GM21619 (cell line): ENCODE data around the gene SLC35B1.
A peak's percentile ranks its signal among the peaks of the same experiment; 100 is the strongest.

Source experiments
- ATAC-seq: cut with Tn5 transposase; IDR thresholded peaks from one replicate; pipeline ENCODE4 v1.9.1; 2021; ENCODE audit not compliant: unreplicated experiment

SLC35B1 gene

GRCh38 chr17:49707608-49708514 is at the start of gene SLC35B1:
SLC35B1 (minus strand) TSS chr17:49707964; CDS start chr17:49707833, 131 bp downstream.
- ATAC-seq = peak; percentile 90

- no peak for ATAC-seq
Observed at GRCh38 chr17:49757151-49757777, 49.5 kb upstream of the SLC35B1 start.

- ATAC-seq = no peak
Observed at GRCh38 chr17:49756323-49757150, 48.8 kb upstream of the SLC35B1 start.

- no peak for ATAC-seq
Observed at GRCh38 chr17:49755663-49756283, 48.0 kb upstream of the SLC35B1 start.

GRCh38 chr17:49753959-49754391 is 46.2 kb upstream of the SLC35B1 start:
- no peak for ATAC-seq

- ATAC-seq = no peak
Observed at GRCh38 chr17:49752508-49752907, 44.7 kb upstream of the SLC35B1 start.

- ATAC-seq = no peak
Observed at GRCh38 chr17:49749730-49750129, 42.0 kb upstream of the SLC35B1 start.

- peak; percentile 75 for ATAC-seq
Observed at GRCh38 chr17:49748791-49749190, 41.0 kb upstream of the SLC35B1 start.

- no peak for ATAC-seq
Observed at GRCh38 chr17:49748223-49748622, 40.5 kb upstream of the SLC35B1 start.

GRCh38 chr17:49747632-49748031 is 39.9 kb upstream of the SLC35B1 start:
- ATAC-seq = no peak

GRCh38 chr17:49746791-49747490 is 39.2 kb upstream of the SLC35B1 start:
- ATAC-seq = peak; percentile 36

GRCh38 chr17:49745175-49746139 is 37.7 kb upstream of the SLC35B1 start:
- no peak for ATAC-seq

- no peak for ATAC-seq
Observed at GRCh38 chr17:49742166-49742638, 34.4 kb upstream of the SLC35B1 start.

- no peak for ATAC-seq
Observed at GRCh38 chr17:49741692-49742076, 33.9 kb upstream of the SLC35B1 start.

GRCh38 chr17:49741009-49741691 is 33.4 kb upstream of the SLC35B1 start:
- ATAC-seq = no peak

- ATAC-seq = peak; percentile 51
Observed at GRCh38 chr17:49739641-49740271, 32.0 kb upstream of the SLC35B1 start.

- ATAC-seq = no peak
Observed at GRCh38 chr17:49738456-49739163, 30.8 kb upstream of the SLC35B1 start.
